HL-60 (cell line): ENCODE data around the gene OSBPL10.

Source experiments
- CTCF ChIP-seq: IDR thresholded peaks from one replicate; pipeline ENCODE4 v1.5.1; 2011; ENCODE audit warnings: low read length, control low read depth, inconsistent platforms; ENCODE audit not compliant: insufficient read depth
- GABPA ChIP-seq: IDR thresholded peaks from 2 replicates; pipeline ENCODE4 v1.6.1; 2012; ENCODE audit warnings: low read depth
- POLR2AphosphoS5 ChIP-seq: IDR thresholded peaks from 2 replicates; pipeline ENCODE4 v1.6.1; 2012; ENCODE audit warnings: low read depth
- REST ChIP-seq: IDR thresholded peaks from 2 replicates; pipeline ENCODE4 v1.6.1; 2012; ENCODE audit warnings: low read depth; ENCODE audit not compliant: insufficient replicate concordance
- SPI1 ChIP-seq: IDR thresholded peaks from 2 replicates; pipeline ENCODE4 v1.6.1; 2012; ENCODE audit warnings: low read depth, mild to moderate bottlenecking, borderline replicate concordance

- no peak for TF ChIP-seq CTCF
- TF ChIP-seq REST, result peak; percentile 61
- TF ChIP-seq POLR2AphosphoS5, result no peak
- no peak for TF ChIP-seq GABPA
- TF ChIP-seq SPI1, result no peak
Measured at GRCh38 chr3:31808143-31808720, 172.8 kb downstream of the OSBPL10 start.
